ENCODE data around the gene PSMD3. TPM values are rescaled to one million over a fixed set of nuclear protein-coding genes. Genes with fewer than 3 reads are reported as not detected.

Gene PSMD3
- total RNA-seq, 3 donors from 2014 or later (not counting 1 experiment from before 2014, with no cell fraction given), result 66.1 to 83.8 (median 78.9) TPM

DNA sequence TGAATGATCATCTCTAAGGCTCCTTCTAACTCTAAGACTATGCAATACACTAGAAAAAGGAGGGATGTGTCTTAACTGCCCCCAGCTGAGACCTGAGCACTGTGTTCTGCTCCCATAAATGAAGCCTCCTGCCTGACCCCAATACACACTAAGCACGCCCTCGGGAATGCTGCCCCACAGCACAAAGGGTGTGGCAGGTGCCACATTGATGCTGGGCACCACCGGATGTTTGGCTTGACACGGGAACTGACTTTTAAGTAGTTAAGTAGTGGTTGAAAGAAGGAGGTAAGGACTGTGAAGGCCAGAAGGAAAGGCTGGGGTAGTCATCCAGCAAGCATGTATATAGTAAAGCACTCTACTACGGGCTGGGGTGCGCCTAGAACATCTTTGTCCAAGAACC lies 13.8 kb upstream of the PSMD3 start:
- H3K27ac ChIP-seq (ENCODE audit: low read length), result peak overlapping the region; percentile 29
- no peak overlapping the region for H3K4me3 ChIP-seq (ENCODE audit: low read length)

DNA sequence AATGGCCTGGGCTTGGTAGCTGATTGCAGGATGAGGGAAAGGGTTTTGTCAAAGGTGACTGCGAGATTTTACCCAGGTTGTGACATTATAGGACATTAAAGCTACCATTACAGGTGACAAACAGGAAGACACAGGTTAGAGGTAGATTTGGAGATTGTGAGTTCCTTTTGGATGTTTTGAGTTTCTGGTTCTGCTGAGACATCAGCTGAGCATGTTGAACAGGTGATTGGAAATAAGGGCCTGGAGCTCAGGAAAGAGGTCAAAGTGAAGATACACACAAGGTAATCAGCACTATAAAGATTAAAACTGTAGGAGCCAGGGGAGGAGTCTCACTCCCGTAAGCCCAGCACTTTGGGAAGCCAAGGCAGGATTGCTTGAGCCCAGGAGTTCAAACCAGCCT lies 11.8 kb upstream of the PSMD3 start:
- Histone ChIP-seq H3K36me3 (ENCODE audit: control insufficient read depth, insufficient read depth, low read length) (no peaks in the 10 kb centered on the region), H3K27me3 (ENCODE audit: control insufficient read depth, insufficient read depth, low read length) (no peaks in the 10 kb centered on the region), H3K4me3 (ENCODE audit: low read length) (no peak overlapping the region), H3K27ac (ENCODE audit: low read length) (no peak overlapping the region), H3K9me3 (ENCODE audit: control insufficient read depth, insufficient read depth, low read length) (no peaks in the 10 kb centered on the region), H3K4me1 (ENCODE audit: control insufficient read depth, insufficient read depth, low read length) (peaks cover 33% of the 10 kb centered on the region)
- H3K4me3 Mint-ChIP-seq, result no peak overlapping the region
- H3K27ac Mint-ChIP-seq, result no peak overlapping the region
- H3K4me1 Mint-ChIP-seq, result peaks cover 0 to 15% of the 10 kb centered on the region in 2 donors
- intact Hi-C loops (cut with micrococcal nuclease), result no loop called here
- WGBS (ENCODE audit: insufficient coverage), result 82% methylated on average over 2 of the region's 2 CpGs
- no peak for DNase-seq
- ATAC-seq, result no peak
- no peaks in the 10 kb centered on the region for H3K36me3 Mint-ChIP-seq
- TF ChIP-seq, protein P1, sequence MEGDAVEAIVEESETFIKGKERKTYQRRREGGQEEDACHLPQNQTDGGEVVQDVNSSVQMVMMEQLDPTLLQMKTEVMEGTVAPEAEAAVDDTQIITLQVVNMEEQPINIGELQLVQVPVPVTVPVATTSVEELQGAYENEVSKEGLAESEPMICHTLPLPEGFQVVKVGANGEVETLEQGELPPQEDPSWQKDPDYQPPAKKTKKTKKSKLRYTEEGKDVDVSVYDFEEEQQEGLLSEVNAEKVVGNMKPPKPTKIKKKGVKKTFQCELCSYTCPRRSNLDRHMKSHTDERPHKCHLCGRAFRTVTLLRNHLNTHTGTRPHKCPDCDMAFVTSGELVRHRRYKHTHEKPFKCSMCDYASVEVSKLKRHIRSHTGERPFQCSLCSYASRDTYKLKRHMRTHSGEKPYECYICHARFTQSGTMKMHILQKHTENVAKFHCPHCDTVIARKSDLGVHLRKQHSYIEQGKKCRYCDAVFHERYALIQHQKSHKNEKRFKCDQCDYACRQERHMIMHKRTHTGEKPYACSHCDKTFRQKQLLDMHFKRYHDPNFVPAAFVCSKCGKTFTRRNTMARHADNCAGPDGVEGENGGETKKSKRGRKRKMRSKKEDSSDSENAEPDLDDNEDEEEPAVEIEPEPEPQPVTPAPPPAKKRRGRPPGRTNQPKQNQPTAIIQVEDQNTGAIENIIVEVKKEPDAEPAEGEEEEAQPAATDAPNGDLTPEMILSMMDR (IDR thresholded peaks at IDR 0.05), result no peak
- peaks cover 28 to 37% of the 10 kb centered on the region in 2 donors for H3K27me3 Mint-ChIP-seq (ENCODE audit: low read depth in 2 of 2)
- no peaks in the 10 kb centered on the region for H3K9me3 Mint-ChIP-seq

More for the DNA sequence above, 13.8 kb upstream of the PSMD3 start:
- WGBS (ENCODE audit: insufficient coverage), result 89% methylated on average over 6 of the region's 6 CpGs
- TF ChIP-seq, protein P1 (IDR thresholded peaks at IDR 0.05), result no peak
- H3K27me3 Mint-ChIP-seq (ENCODE audit: low read depth in 2 of 2), result peaks cover 26 to 30% of the 10 kb centered on the region in 2 donors
- intact Hi-C loops (cut with micrococcal nuclease), result no loop called here
- H3K9me3 ChIP-seq (ENCODE audit: control insufficient read depth, insufficient read depth, low read length), result no peaks in the 10 kb centered on the region
- no peak for DNase-seq
- H3K36me3 Mint-ChIP-seq, result no peaks in the 10 kb centered on the region
- no peaks in the 10 kb centered on the region for H3K9me3 Mint-ChIP-seq
- H3K4me1 Mint-ChIP-seq, result peaks cover 0 to 19% of the 10 kb centered on the region in 2 donors
- H3K27ac Mint-ChIP-seq, result peak overlapping the region; percentile 49 to 83
- ATAC-seq, result peak in 2 of 3 donors; percentile 49 to 55
- H3K4me1 ChIP-seq (ENCODE audit: control insufficient read depth, insufficient read depth, low read length), result peaks cover 46% of the 10 kb centered on the region
- peak overlapping the region; percentile 7 for H3K4me3 Mint-ChIP-seq
- no peaks in the 10 kb centered on the region for H3K36me3 ChIP-seq (ENCODE audit: control insufficient read depth, insufficient read depth, low read length)
- H3K27me3 ChIP-seq (ENCODE audit: control insufficient read depth, insufficient read depth, low read length), result no peaks in the 10 kb centered on the region

- no peak overlapping the region for H3K4me3 Mint-ChIP-seq
- H3K36me3 ChIP-seq (ENCODE audit: control insufficient read depth, insufficient read depth, low read length), result no peaks in the 10 kb centered on the region
- H3K4me1 ChIP-seq (ENCODE audit: control insufficient read depth, insufficient read depth, low read length), result peaks cover 30% of the 10 kb centered on the region
- H3K9me3 ChIP-seq (ENCODE audit: control insufficient read depth, insufficient read depth, low read length), result no peaks in the 10 kb centered on the region
- H3K27me3 ChIP-seq (ENCODE audit: control insufficient read depth, insufficient read depth, low read length), result no peaks in the 10 kb centered on the region
- H3K36me3 Mint-ChIP-seq, result no peaks in the 10 kb centered on the region
- TF ChIP-seq, protein P1 (IDR thresholded peaks at IDR 0.05), result no peak
- no peak overlapping the region for H3K4me3 ChIP-seq (ENCODE audit: low read length)
- H3K27me3 Mint-ChIP-seq (ENCODE audit: low read depth in 2 of 2), result peaks cover 31 to 37% of the 10 kb centered on the region in 2 donors
- DNase-seq (no peak), ATAC-seq (no peak)
- no peak overlapping the region for H3K27ac ChIP-seq (ENCODE audit: low read length)
- 92% methylated on average over 6 of the region's 6 CpGs for WGBS (ENCODE audit: insufficient coverage)
- H3K27ac Mint-ChIP-seq, result no peak overlapping the region
- no peaks in the 10 kb centered on the region for H3K9me3 Mint-ChIP-seq
- H3K4me1 Mint-ChIP-seq, result peaks cover 0 to 10% of the 10 kb centered on the region in 2 donors
- intact Hi-C loops (cut with micrococcal nuclease), result no loop called here
Measured at GRCh38 chr17:39969375-39969774, 11.2 kb upstream of the PSMD3 start.

GRCh38 chr17:39970157-39970692 lies 10.4 kb upstream of the PSMD3 start:
- H3K27me3 ChIP-seq (ENCODE audit: control insufficient read depth, insufficient read depth, low read length), result no peaks in the 10 kb centered on the region
- Mint-ChIP-seq H3K4me1 (peaks cover 0 to 10% of the 10 kb centered on the region in 2 donors), H3K36me3 (no peaks in the 10 kb centered on the region), H3K27me3 (ENCODE audit: low read depth in 2 of 2) (peaks cover 31 to 37% of the 10 kb centered on the region in 2 donors), H3K27ac (no peak overlapping the region), H3K4me3 (no peak overlapping the region), H3K9me3 (no peaks in the 10 kb centered on the region)
- TF ChIP-seq, protein P1 (IDR thresholded peaks at IDR 0.05), result no peak
- no peaks in the 10 kb centered on the region for H3K9me3 ChIP-seq (ENCODE audit: control insufficient read depth, insufficient read depth, low read length)
- H3K27ac ChIP-seq (ENCODE audit: low read length), result no peak overlapping the region
- ATAC-seq (no peak), DNase-seq (no peak)
- intact Hi-C loops (cut with micrococcal nuclease), result no loop called here
- H3K4me3 ChIP-seq (ENCODE audit: low read length), result no peak overlapping the region
- H3K36me3 ChIP-seq (ENCODE audit: control insufficient read depth, insufficient read depth, low read length), result no peaks in the 10 kb centered on the region
- 80% methylated on average over 7 of the region's 7 CpGs for WGBS (ENCODE audit: insufficient coverage)
- H3K4me1 ChIP-seq (ENCODE audit: control insufficient read depth, insufficient read depth, low read length), result peaks cover 30% of the 10 kb centered on the region
